HG03558 (cell line): ENCODE measurements around the gene MFF.

ENCODE experiments used
- ATAC-seq: cut with Tn5 transposase; IDR thresholded peaks from one replicate; pipeline ENCODE4 v1.9.1; 2021; ENCODE audit warnings: moderate number of reproducible peaks; ENCODE audit not compliant: unreplicated experiment; ENCODE audit errors: extremely low read depth

Gene MFF, protein sequence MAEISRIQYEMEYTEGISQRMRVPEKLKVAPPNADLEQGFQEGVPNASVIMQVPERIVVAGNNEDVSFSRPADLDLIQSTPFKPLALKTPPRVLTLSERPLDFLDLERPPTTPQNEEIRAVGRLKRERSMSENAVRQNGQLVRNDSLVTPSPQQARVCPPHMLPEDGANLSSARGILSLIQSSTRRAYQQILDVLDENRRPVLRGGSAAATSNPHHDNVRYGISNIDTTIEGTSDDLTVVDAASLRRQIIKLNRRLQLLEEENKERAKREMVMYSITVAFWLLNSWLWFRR

GRCh38 chr2:227324995-227325838 is at the start of gene MFF:
TSS of gene MFF (plus strand) at chr2:227325251. CDS start at chr2:227330666, 5,415 bp downstream.
- peak; percentile 96 for ATAC-seq

- ATAC-seq: no peak
These were observed 44.2 kb upstream of the MFF start for GRCh38 chr2:227280895-227281294.

GRCh38 chr2:227285741-227286236 is 39.3 kb upstream of the MFF start:
- ATAC-seq: no peak

DNA sequence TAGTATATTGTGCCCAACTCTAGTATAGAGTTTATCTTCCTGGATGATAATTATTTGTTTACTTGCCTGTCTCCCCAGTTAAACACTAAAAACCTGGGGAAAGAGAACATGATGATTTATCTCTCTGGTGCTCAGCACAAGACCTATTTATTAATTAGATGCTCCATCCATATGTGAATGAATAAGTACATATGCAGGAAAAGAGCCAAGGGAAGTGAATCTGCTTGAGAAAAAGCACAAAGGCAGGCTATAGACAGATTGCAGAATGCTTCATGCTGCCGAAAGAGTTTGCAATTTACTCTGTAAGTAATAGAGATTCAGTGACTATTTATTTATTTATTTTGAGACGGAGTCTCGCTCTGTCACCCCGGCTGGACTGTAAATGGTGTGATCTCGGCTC is 37.3 kb upstream of the MFF start:
- no peak for ATAC-seq

DNA sequence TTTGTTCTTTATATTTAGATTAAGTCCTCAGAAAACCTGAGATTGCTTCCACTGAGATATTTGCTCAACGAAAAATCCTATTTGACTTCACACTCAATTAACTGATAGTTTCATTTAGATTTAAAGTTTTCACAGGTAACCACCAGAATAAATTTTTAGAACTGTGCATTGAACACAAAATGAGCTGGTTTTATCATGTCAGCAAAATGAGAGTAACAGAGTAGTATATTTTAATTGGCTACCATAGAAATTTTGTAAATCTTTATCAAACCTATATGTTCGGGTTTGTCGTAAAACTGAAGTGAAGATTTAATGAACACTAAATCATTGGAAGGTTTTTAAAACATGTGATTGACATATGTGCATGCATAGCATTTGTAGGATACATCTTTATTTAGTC is 32.7 kb upstream of the MFF start:
- no peak for ATAC-seq

DNA sequence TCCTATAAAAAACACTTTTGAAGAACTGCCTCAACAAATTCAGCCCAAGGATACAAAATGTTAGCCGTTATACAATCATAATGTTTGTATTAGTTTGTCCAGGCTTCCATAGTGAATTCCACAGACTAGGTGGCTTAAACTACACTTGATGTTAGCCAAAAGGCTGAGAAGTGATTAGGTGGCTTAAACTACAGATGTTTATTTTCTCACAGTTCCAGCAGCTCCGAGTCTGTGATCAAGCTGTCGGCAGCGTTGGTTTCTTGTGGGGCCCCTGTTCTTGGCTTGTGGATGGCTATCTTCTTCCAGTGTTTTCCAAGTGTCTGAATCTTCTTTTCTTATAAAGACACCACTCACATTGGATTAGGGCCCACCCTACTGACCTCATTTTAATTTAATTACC is 31.5 kb upstream of the MFF start:
- ATAC-seq: no peak

GRCh38 chr2:227295806-227296205 is 29.2 kb upstream of the MFF start:
- ATAC-seq: no peak

DNA sequence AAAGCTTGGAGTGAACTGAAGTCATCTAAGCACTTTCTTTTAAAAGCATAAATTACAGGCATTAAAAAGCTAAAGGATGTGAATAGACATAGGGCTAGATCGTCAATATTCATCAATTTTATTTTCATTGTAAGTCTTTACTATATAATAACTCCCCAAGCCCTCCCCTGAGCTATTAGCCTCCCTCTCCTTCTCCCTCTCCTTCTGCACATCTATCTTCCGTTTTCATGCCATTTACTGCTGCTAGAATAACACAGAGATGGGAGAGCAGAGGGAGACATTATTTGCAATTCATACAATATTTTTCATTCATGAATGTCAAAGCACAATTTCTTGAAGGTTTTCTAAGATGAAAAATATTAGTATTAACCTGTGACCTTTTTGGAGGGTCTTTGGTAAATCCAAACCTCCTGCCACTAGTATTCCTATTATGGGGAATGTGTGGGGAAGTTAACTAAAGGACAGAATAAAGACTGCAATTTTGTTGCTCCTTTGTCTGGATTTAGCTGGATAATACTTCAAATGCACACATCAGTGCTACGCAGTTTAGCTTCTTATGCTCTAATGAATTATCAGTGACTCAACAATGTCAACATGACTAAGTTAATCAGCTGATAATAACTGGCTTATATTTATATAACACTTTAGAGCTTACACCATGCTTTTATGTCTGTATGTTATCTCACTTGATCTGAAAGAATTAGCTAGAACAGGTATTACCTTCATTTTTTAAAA is 28.2 kb upstream of the MFF start:
- no peak for ATAC-seq

- ATAC-seq: no peak
These were observed 23.5 kb upstream of the MFF start for GRCh38 chr2:227301523-227301922.

- peak; percentile 91 for ATAC-seq
These were observed 16.3 kb upstream of the MFF start for GRCh38 chr2:227308784-227309183.

DNA sequence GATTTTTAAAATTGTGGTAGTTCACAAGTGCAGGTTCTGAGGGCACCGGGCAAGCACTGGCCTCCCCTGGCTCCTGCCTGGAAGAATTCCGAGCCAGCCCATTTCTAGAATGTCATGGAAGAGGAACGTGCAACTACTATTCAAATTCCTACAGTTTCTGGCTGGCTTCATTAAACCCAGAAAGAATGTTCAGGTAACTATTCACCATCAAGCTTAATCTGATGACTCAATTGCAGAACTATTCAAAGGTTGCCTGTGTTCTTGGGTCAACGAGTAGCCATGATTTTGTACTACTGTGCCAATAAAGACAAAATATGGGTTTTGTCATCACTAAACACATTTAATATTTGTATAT is 14.3 kb upstream of the MFF start:
- ATAC-seq: no peak

GRCh38 chr2:227311861-227312506 is 13.1 kb upstream of the MFF start:
- no peak for ATAC-seq

- no peak for ATAC-seq
These were observed 12.5 kb upstream of the MFF start for GRCh38 chr2:227312579-227312978.

- no peak for ATAC-seq
These were observed 11.7 kb upstream of the MFF start for GRCh38 chr2:227313310-227313709.

DNA sequence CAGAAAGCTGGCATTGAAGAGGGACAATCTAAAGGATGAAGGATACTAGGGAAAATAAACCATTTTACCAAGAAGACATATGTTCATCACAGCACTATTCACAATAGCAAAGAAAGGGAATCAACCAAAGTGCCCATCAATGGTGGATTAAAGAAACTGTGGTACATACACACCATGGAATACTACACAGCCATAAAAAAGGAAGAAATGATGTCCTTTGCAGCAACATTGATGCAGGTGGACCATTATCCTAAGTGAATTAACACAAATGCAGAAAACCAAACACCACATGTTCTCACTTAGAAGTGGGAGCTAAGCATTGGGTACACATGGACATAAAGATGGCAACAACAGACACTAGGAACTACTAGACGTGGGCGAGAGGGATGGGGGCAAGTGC is 7.2 kb upstream of the MFF start:
- ATAC-seq: no peak

DNA sequence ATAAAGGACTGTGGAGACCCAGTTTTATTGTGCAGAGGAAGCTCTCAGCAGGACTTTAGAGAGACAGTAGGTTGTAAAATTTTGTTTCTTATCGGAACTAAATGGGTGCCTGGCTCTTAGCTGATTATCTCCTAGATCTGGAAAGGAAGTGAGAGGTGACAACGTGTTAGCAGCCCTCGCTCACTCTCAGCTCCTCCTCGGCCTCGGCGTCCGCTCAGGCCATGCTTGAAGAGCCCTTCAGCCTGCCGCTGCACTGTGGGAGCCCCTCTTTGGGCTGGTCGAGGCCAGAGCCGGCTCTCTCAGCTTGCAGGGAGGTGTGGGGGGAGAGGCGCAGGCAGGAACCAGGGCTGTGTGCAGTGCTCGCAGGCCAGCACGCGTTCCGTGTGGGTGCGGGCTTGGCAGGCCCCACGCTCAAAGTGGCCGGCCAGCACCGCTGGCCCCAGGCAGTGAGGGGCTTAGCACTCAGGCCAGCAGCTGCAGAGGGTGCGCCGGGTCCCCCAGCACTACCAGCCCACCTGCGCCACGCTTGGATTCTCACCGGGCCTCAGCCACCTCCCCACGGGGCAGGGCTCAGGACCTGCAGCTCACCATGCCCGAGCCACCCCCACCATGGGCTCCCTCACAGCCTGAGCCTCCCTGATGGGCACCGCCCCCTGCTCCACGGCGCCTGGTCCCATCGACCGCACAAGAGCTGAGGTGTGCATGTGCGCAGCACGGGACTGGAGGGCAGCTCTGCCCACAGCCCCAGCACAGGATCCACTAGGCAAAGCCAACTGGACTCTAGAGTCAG is 4.6 kb upstream of the MFF start:
- ATAC-seq: no peak

- no peak for ATAC-seq
These were observed 2.4 kb upstream of the MFF start for GRCh38 chr2:227322530-227323205.

DNA sequence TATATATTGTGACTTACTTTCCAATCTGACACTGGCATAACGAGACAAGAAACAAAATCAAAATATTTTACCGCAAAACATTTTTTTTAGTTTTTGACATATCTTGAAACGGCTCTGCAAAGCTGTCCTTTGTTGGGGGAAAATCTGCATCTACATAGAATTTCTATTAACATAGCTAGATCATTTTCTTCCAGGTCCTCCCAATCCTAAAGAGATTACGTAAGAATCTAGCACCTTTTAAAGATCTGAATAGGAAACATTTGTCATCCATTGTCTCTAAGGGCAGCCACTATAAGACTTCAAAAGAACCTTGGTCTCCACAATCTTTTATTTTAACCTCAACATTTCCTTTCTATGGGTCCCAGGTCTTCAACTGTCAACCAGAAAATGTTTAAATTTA is 1.2 kb upstream of the MFF start:
- ATAC-seq: no peak

- no peak for ATAC-seq
These were observed 433 bp upstream of the MFF start for GRCh38 chr2:227324642-227324994.
